ENCODE data around the gene GPR158.
"Not testable (repeated sequence)": the region's sequence is repeated elsewhere in the genome, so short reads cannot be mapped to it uniquely, and the experiment has no call there.

The GPR158 gene

DNA sequence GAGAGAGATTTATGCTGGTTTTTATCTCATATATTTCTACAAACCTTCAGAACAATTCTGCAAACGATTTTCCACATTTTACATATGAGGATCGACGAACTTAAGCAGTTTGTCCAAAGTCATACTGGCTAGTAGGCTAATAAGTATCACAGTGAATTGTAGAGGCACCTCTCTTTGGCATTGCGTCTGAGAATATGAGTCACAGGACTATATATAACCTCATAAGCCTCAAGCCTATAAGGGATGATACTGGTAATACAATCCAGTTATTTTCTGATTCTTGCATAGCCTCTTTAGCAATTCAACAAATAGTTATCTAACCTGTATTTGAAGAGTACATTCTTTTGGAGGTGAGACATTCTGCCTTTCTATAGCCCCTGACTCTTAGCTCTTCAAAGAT is 129.8 kb downstream of the GPR158 start:
- no peak for DNase-seq (ENCODE audit: low read depth)

DNA sequence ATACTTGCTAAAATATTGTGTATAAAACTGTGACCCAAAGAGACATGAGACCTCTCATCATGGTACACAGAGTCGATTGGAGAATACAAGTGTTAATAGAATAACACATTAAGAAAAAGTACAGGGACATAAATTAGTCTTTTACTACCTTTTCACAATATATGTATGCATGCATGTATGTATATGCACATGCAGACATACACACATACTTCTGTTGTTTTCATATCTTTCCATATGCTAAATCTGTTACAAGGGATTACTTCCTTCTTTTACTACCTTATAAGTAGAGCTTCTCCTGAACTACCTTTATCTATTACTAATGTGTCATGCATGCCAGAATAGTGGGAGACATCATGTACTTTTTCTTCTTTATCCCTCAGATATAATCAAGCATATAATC is 131.6 kb downstream of the GPR158 start:
- DNase-seq (ENCODE audit: low read depth), result no peak

DNA sequence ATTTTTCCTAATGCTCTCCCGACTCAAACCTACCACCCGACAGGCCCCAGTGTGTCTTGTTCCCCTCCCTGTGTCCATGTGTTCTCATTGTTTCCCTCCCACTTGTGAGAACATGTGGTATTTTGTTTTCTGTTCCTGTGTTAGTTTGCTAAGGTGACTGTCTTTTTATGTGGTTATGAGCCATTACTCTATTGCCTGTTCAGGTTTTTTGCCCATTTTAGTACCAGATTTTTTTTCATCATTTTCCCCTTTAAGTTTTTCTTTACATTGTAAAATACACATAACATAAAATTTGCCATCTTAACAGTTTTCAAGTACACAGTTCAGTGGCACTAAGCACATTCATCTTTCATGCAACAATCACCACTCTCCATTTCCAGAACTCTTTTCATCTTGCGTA is 133.5 kb downstream of the GPR158 start:
- no peak for DNase-seq (ENCODE audit: low read depth)

DNA sequence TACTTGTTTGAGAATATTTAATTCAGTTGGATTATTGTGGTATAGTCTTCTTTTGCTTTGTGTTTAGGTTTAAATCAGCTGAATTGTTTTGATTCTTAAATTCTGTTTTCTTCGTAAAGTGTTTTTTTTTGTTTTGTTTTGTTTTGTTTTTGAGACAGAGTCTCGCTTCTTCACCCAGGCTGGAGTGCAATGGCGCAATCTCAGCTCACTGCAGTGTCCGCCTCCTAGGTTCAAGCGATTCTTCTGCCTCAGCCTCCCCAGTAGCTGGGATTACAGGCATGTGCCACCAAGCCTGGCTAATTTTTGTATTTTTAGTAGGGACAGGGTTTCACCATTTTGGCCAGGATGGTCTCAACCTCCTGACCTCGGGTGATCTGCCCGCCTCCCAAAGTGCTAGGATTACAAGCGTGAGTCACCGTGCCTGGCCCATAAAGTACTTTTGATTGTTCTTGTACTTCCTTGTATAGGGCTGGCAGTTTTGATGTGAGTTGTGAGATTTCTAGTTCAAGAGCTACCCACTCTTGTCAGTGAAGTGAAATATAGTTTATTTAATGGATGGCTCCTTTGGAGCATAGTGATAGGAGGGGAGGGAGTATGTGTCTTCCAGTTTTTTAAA is 142.9 kb downstream of the GPR158 start:
- DNase-seq (ENCODE audit: low read depth), result not testable (repeated sequence)

DNA sequence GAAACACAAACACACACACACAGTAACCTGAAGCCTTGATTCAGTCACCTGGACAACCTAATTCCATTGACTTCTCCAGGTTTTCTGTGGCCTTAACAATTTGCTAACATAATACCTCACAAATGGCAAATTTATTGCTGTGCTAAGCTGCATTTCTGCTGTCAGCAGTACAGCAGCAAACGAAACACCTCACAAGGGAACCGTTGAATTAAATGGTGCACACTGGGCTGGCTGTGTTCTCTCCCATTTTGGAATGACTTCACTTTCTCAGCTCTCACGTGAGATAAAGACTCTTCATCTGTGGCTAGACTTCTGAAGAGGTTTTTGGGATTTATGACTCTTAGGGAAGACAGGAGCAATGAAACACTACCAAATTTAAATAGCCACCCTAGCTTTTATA is 152.5 kb downstream of the GPR158 start:
- DNase-seq (ENCODE audit: low read depth), result no peak

DNA sequence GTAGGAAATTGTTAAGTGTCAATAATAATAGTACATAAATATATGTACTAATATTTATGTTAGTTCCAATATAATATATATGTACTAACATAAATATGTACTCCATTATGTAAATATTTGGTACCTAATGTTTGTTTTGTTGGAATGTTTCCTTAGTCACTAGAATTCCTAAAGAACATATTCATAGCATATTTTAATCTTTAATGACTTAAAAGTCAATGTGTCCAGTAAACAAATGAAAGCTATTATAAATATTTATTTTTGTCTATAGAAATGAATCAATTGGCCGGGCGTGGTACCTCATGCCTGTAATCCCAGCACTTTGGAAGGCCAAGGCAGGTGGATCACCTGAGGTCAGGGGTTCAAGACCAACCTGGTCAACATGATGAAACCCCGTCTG is 153.6 kb downstream of the GPR158 start:
- DNase-seq (ENCODE audit: low read depth), result no peak

DNA sequence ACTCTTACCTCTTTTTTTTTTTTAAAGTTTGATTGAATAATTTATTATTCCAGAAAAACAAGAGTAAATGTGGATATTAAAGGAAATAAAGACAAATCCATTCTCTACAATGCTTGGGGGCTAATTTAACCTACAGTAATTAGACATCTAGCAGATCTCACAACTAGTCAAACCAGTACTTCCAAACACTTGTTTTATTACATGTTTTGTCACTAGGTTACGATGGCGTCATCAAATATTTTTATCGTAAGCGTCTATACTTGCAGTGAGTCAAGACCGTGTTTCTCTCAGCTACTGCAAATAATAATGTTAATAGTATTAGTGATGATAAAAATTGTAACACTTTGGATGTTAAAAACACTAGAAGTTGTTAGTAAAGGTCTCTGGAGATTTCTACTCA is 154.8 kb downstream of the GPR158 start:
- DNase-seq (ENCODE audit: low read depth), result not testable (repeated sequence)

DNA sequence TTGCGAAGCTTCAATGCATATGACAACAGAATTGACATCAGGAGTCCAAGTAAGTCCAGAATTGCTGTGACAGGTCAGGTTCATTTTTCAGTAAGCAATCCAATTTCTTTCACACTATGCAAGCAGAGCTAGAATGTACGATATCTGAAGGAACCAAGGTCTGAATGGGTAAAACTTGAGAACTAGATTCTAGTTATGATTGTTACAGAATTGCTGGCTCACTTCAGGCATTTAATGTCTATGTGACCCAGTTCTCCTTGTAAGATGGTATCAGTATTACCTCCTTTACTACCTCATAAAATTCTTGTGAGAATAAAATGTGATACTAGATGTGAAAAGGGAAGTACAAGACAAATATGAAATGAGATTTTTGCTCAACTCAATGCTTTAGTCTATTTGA is 159.6 kb downstream of the GPR158 start:
- no peak for DNase-seq (ENCODE audit: low read depth)

DNA sequence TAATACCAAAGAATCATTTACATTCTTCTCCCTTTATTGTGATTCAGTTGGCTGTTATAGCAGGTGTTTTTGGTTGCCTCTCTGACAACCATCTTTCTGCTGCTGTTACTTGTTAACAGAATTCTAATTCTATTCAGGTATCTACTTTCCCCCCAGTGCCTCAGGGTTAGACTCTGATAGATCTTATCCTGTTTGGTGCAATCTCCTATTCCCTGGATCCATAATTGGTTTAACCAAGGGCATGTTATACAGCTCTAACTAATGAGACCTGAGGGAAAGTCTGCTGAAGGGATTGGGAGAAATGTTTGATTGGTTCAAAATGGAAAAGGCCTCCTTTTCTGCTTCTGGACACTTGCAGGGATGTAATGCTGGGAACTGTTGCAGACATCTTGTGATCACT is 161.5 kb downstream of the GPR158 start:
- no peak for DNase-seq (ENCODE audit: low read depth)

DNA sequence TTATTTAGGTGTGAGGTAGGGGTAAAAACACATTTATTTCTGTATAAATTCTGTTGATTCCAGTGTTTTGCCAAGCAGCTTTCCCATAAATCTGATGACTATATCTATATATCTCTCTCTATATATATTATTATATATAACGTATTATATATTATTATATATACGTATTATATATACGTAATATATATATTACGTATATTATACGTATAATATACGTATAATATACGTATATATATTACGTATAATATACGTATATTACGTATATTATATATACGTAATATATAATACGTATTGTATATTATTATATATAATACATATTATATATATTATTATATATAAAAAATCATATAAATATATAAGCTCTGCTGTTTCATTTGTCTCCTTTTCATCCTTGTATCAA is 163.5 kb downstream of the GPR158 start:
- no peak for DNase-seq (ENCODE audit: low read depth)

DNA sequence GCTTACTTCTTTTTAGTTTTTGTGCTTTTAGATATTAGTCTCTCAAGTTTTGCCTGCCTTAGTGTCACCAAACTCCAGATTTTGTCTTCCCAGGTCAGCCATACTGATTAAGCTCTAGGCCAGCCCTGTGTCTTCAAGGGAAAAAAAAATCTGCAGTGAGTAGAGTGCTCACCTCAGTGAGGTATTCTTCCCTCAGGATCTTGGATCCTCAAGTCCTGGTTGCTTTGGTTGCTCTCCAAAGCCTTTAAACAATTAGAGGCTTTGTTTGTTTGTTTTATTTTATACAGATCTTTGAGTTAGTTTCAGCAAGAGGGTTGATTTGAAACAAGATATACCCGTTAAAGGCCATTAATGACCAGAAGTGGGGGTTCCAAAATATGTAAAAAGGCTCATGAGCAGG is 165.2 kb downstream of the GPR158 start:
- no peak for DNase-seq (ENCODE audit: low read depth)

DNA sequence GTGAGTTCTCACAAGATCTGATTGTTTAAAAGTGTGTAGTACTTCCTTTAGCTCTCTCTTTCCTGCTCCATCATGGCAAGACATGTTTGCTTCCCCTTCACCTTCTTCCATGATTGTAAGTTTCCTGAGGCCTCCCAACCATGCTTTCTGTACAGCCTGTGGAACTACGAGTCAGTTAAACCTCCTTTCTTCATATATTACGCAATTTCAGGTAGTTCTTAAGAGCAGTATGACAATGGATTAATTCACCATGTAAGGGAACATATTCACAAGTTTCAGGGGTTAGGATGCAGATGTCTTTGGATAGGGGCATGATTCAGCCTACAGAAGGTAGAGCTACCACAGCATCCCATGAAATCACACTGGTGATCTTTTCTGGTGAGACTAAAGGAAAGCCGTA is 174.7 kb downstream of the GPR158 start:
- DNase-seq (ENCODE audit: low read depth), result no peak

DNA sequence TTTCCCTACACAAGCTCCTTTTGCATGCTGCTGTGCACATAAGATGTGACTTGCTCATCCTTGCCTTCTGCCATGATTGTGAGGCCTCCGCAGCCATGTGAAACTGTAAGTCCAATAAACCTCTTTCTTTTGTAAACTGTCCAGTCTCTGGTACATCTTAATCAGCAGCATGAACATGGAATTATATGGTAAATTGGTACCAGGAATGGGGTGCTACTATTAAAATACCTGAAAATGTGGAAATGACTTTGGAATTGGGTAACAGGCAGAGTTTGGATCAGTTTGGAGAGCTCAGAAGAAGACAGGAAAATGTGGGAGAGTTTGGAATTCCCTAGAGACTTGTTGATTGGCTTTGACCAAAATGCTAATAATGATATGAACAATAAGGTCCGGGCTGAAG is 181.8 kb downstream of the GPR158 start:
- DNase-seq (ENCODE audit: low read depth), result no peak

DNA sequence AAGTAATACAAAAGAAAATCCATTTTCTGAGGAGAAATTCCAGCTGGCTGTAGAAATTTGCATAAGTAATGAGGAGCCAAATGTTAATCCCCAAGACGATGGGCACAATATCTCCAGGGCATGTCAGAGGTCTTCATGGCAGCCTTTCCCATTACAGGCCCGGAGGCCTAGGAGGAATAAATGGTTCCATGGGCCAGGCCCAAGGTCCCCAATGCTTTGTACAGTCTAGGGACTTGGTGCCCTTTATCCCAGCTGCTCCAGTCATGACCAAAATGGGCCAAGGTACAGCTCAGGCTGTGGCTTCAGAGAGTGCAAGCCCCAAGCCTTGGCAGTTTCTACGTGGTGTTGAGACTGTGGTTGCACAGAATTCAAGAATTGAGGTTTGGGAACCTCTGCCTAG is 182.5 kb downstream of the GPR158 start:
- DNase-seq (ENCODE audit: low read depth), result no peak

DNA sequence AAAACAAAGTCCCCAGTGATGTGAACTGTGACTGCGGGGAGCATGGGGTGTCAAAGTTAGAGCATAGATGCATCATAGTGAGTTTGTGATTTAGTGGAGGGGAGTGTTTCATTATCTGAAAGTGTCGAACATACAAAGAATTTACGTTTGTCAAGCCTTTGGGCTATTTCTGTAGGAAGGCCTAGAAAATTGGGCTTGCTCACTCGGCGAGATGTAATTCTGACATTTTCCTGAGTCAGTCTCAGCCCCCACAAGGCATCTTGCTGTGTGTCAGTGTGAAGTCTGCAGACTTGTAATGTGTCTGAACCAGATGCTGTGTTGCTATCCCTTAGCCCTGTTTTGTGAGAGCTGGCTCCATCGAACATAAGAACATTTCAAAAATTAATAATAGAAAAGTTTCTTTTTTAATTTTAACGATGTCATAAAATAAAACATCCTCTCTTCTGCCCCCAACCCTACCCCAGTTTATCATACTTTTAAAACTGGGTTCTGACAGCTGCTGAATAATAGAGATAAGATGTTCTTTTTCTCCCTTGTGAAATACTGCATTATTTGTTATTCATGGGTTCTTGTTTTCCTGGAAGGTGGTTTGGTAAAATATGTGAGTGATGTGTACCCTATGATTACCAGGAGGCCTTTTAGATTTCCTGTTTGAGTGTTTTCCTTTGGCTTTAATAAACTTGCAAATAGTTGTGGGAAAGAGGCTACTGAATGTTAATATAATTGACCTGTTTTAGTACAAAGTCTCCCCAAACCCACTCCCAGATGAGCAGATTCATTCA is 207.4 kb downstream of the GPR158 start:
- no peak for DNase-seq (ENCODE audit: low read depth)

DNA sequence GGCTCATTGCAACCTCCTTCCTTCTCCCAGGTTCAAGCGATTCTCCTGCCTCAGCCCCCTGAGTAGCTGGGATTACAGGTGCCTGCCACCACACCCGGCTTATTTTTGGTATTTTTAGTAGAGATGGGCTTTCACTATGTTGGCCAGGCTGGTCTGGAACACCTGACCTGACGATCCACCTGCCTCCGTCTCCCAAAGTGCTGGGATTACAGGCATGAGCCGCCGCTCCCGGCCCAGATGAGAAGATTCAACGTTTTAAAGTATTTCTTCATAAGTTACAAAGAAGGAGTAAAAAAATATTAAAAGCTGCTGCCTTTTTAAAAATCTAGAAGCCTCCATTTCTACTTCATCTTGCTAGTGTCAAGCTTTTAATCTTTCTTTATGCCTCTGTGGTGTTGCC is 208.1 kb downstream of the GPR158 start:
- not testable (repeated sequence) for DNase-seq (ENCODE audit: low read depth)

DNA sequence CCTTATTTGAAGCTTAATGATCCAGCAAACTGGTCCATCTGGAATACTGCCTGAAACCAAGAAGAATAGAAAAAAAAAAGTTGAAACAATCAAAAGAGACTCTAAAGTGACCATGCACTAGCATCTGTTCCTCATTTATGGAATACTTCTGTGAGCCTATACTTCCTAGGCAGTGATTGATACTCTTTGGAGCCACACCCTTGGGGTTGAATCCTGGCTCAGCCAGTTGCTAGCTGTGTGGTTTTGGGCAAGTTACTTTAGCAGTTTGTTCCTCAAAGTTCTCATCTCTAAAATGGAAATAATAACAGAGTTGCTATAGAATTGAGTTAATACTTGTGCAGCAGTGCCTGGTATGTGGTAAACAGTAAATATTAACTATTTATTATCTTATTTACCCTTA is 208.9 kb downstream of the GPR158 start:
- DNase-seq (ENCODE audit: low read depth), result no peak

DNA sequence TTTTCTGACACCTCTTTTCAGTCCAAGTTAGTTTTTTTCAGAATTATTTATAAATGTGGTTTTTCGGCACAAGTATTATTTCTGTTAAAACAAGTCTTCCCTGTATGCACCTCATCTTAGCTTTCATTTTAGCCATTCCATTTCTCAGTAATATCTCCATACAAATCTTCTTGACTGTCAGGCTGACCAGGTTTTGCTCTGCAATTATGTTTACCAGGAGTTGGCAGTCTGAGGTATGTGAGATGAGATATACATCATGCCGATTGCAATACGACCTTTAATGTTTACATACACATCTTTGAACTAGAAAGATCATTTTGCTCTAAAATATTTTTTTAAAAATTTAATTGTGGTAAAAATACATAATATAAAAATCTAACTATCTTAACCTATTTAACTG is 209.8 kb downstream of the GPR158 start:
- DNase-seq (ENCODE audit: low read depth), result no peak

DNA sequence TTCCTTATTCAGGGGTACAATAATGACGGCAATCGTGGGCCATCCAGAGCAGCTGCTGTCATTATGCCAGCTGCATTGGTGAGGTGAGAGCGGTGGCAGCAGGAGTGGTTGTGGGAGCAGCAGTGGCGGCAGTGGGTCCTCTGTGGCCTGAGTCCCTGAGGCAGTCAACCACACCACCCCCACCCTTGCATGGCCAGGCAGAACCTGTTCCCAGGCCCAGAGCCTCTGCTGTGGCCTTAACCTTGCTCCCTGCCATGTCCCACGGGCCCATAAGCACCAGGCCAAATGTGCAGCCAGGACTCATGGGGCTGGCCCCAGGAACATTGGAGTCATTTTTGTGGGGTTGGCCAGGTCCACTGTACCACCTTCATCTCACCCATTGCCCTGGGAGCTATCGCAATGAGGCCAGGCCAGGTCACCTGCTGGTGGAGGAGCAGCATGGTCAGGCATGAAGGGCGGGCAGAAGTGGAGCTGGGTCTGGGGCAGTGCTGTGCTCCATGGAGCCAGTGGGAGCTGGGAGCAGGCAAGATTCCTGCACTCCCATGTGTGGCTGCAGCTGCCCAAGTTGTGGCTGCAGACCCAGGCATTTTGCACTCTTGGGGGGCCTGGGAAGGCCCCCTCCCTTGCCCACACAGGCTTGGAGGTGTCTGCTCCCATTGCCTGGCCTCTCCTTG is 213.5 kb downstream of the GPR158 start:
- no peak for DNase-seq (ENCODE audit: low read depth)

DNA sequence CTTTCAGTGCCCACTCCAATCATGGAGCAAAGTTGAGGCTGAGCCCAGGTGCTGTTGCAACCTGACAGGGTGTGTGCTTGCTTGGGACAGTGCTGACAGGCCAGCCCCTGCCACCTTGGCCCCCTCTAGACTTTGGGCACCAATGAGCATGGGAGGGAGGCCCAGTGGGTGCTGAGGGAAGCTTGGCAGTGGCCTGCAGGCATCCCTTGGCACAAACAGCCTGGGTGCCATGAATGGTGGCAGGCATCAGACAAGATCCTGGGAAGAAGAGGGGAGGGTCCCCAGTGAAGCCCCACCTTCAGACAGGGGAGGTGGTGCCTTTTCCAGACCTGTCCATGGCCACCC is 214.0 kb downstream of the GPR158 start:
- DNase-seq (ENCODE audit: low read depth), result no peak

DNA sequence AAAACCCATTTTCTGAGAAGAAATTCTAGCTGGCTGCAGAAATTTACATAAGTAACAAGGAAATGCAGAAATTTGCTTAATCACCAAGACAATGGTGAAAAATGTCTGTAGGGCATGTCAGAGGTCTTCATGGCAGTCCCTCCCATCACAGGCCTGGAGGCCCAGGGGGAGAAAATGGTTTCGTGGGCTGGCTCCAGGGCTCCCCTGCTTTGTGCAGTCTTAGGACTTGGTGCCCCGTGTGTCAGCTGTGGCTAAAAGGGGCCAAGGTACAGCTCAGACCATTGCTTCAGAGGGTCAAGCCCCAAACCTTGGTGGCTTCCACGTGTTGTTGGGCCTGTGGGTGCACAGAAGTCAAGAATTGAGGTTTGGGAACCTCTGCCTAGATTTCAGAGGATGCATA is 215.9 kb downstream of the GPR158 start:
- DNase-seq (ENCODE audit: low read depth), result no peak

DNA sequence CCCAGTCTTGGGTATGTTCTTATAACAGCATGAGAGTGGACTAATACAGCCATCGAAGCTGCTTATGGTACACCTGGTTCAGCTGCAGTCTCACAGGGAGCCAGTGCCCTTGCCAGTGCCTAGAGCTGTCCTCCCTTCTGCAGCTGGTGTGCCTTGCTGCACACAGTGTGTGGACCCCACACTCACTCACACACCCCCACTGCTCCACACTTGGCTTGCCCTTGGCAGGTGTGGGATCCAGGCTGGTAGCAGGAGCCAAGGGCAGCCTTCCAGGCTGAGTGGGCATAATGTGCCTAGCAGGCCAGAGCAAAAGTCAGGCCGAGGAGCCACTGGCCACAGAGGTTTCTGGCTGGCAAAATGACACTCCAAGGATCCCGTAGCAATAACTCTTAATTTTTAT is 217.3 kb downstream of the GPR158 start:
- no peak for DNase-seq (ENCODE audit: low read depth)

DNA sequence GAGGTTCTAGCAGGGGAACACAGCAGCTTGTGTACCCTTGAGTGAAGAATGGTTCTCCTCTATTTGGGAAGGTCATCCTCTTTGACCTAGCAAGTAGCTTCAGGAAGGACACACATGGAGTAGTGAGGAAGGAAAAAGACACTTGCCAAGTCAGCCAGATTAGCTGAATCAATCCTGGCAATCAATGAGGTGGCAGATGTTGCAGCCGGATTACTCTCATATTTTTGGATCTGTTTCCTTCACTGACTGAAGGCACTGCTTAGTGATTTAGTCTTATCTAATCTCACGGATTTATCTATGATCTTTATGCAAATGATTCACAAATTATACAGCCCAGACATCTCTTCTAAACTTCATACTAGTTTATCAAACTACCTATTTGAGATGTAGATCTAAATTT is 218.8 kb downstream of the GPR158 start:
- no peak for DNase-seq (ENCODE audit: low read depth)

DNA sequence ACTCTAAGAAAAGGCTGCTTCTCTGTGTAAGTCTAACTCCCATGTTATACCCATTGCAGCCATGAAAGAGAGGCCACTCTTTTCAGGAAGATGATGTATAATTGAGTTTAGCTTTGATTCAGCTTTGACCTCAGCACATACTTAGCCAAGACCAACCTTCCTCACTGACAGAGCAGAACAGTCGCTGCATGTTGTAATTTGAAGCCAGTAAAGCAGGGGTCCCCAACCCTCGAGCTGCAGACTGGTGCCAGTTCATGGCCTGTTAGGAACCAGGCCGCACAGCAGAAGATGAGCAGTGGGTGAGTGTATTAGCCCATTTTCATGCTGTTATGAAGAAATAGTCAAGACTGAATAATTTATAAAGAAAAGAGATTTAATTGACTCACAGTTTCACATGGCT is 223.9 kb downstream of the GPR158 start:
- no peak for DNase-seq (ENCODE audit: low read depth)

Measured in stimulated activated CD8-positive, alpha-beta memory T cell treated with anti-CD3 and anti-CD28 coated beads, Interleukin-15, amount 100 ng/mL, for 24 hours (primary cell).